Amygdala (tissue), 56 donors: Measurements from ENCODE around the gene ISX.

ENCODE experiments used
- DNase-seq, 56 donors: peaks; one replicate each; lab custom pipeline; 2025; lab: John Stamatoyannopoulos, UW

The ISX gene

GRCh38 chr22:35103761-35104160, 37.8 kb downstream of the ISX start:
- DNase-seq: no peak

GRCh38 chr22:35104491-35104890, 38.5 kb downstream of the ISX start:
- no peak for DNase-seq

DNA sequence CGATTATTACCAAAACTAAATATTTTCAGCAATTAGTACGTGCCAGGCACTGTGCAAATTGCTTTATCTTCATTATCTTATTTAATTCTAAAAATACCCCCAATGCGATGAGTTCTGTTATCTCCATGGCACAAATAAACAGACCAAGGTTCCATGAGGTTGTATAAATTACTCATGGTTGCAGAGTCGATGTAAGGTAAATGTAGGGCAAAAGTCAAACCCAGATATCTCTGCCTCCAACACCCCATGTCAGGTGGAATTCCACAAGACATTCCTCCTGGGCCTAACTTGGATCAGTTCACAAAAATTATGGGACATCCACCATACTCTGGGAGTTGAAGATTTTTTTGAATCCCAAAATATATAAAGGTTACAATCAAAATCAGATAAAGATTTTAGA, 43.7 kb downstream of the ISX start:
- DNase-seq: no peak

GRCh38 chr22:35111244-35111643, 45.3 kb downstream of the ISX start:
- no peak for DNase-seq

GRCh38 chr22:35113341-35113740, 47.4 kb downstream of the ISX start:
- DNase-seq: no peak

DNA sequence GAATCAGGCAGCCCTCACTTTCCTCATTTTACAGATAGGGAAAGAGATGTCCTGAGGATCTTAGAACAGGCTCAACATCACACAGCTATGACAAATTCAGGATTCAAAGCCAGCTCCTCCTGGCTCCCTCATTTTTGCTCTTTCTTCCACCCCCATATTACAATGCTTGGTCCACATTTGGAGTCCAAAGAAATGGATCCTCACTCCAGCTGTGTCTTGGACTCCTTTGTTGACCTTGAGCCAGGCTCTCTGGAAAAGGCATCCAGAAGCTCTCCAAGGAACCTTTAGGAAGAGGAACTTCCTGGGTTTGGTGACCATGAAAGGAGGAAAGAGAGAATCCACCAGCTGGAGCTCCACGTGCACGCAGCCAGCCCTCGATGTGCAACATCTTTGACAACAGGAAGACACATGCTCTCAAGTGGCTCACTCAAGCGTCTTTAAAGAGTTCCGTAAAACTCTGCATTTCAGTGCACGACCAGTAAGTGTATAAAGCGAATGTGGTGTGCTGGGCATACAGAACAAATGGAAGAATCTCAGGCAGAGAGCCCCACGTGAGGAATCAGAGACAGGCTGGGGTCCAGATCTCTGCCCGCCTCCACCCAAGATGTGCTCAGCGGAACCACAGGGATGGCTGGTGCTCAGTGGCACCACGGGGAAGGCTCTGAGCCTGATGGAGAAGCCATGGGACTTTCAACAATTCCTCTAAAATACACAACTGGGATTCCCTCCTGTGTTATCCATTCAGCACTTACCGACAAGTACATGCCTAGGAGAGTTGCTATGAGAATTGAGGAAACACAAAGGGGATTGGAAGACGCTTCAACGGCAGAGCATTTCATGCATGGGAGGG, 48.4 kb downstream of the ISX start:
- DNase-seq: no peak

- DNase-seq: no peak
Measured at GRCh38 chr22:35115515-35115914, 49.6 kb downstream of the ISX start.

GRCh38 chr22:35116269-35116668, 50.3 kb downstream of the ISX start:
- DNase-seq: no peak

DNA sequence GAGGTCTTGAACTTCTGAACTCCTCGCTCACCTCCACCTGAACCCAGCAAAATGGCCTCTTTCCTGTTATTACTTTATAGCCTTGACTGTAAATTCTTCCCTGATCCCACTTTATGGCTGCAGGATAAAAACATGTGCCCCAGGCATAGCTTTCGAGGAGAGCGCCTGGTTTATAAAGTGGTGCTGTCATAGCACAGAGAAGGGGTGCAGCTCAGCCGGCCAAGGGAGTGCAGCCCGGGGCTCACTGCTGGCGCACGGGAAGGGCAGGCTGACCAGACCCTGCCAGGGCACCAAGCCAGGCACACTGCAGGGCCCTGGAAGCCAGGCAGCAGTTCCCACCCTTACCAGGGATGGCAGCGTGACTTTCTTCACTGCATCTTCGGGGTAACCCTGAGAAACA, 50.9 kb downstream of the ISX start:
- DNase-seq: no peak

DNA sequence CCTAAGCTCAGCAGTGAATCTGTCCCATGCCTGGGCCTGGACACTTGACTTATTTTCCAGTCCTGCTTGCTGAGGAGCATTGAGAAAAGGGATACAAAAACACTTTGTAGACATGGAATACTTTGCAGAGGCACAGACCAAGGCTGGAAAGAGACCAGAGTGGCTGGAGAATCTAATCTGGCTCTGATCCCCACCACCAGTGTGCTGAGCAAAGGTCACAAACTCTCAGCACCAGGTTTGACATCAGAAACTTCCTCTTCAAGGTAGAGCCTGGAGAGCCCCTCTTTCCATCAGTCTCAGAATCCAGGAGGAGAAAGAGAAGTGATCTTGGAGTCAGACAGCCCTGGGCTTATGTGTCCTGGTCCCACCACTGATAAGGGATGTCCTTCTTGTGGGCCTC, 53.5 kb downstream of the ISX start:
- DNase-seq: no peak

DNA sequence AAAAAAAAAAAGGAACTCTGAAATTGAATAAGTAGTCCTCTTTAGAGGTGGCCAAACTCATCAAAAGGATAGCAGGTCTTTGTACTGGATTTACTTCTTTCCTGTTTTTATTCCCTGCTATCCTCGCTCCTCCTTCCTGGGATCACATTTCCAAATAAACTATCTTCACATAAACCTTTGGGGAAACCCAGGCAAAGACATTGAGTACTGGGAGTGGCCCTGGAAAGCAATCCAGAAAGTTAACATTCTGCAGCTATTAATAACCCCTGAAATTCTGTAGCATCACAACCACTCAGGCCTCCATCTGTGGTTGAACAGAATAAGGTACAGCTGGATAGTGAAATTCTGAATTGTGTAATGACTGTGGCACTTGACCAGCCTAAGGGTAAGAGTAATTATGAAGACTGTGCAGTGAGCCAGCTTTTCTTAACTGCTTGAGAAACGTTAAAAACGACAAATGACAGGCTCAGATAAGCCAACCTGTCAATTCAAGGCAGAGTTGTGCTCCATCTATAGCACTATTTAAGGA, 58.8 kb downstream of the ISX start:
- no peak for DNase-seq

DNA sequence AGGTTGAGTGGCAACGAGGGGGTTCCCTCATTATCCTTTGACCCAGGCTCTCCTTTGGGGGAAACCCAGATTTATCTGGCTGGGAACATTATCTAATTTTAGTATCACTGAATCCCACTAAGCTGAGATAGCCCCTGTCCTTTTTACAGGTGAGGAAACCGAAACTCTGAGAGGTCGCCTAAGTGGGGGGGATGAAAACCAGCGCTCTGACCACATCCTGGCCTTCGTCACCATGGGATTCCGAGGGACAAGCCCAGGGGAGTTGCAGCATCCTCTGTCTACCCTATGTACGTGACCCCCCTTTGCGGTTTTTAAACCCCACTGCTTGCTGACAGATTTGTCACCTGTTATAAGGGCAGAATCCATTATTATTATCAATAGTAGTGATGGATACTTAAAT, 61.0 kb downstream of the ISX start:
- no peak for DNase-seq

- DNase-seq: no peak
Measured at GRCh38 chr22:35128637-35129036, 62.7 kb downstream of the ISX start.

GRCh38 chr22:35131525-35132000, 65.6 kb downstream of the ISX start:
- no peak for DNase-seq

DNA sequence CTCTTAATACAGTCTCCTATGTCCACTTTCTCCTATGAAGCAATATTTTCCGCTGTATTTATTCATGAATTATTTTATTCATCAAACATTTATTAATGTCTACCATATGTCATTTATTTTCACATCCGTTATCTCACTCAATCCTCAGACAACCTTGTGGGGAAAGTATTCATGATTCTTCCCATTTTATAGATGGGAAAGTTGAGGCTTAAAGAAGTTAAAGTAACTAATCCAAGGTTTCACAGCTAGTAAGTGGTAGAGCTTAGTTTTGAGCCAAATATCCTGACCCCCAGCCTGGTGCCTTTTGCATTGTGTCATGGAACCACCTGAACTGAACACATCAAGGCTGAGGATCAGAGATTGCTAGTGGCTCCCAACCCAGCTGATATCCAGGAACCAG, 66.6 kb downstream of the ISX start:
- no peak for DNase-seq

- no peak for DNase-seq
Measured at GRCh38 chr22:35133702-35134380, 67.9 kb downstream of the ISX start.

- no peak for DNase-seq
Measured at GRCh38 chr22:35134637-35135036, 68.7 kb downstream of the ISX start.

DNA sequence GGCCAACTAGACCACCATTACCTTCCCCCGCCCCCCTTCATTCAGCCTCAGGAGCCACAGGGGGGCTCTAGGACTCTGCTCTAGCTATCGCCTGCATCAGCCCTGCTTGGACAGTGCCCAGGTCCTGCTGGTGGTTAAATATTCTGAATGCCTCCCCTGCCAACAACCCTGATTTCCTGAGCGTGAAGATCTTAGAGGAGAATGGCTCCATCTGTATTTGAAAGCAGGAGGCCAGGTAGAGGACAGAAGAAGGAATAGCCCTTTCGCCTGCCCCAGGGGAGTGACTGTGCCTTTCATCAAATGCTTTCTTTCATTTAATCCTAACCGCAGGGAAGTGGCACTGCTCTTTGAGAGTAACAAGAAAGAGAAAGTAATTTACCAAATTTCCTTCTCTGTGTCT, 69.2 kb downstream of the ISX start:
- DNase-seq: no peak
